Activated CD8-positive, alpha-beta memory T cell treated with anti-CD3 and anti-CD28 coated beads for 24 hours (primary cell): ENCODE results near the gene MAP3K20.
"Not testable (repeated sequence)": the region's sequence is repeated elsewhere in the genome, so short reads cannot be mapped to it uniquely, and the experiment has no call there.

Source experiments
- DNase-seq: peaks from one replicate; pipeline ENCODE4 v3.0.0-alpha.2; 2020

MAP3K20 gene

DNA sequence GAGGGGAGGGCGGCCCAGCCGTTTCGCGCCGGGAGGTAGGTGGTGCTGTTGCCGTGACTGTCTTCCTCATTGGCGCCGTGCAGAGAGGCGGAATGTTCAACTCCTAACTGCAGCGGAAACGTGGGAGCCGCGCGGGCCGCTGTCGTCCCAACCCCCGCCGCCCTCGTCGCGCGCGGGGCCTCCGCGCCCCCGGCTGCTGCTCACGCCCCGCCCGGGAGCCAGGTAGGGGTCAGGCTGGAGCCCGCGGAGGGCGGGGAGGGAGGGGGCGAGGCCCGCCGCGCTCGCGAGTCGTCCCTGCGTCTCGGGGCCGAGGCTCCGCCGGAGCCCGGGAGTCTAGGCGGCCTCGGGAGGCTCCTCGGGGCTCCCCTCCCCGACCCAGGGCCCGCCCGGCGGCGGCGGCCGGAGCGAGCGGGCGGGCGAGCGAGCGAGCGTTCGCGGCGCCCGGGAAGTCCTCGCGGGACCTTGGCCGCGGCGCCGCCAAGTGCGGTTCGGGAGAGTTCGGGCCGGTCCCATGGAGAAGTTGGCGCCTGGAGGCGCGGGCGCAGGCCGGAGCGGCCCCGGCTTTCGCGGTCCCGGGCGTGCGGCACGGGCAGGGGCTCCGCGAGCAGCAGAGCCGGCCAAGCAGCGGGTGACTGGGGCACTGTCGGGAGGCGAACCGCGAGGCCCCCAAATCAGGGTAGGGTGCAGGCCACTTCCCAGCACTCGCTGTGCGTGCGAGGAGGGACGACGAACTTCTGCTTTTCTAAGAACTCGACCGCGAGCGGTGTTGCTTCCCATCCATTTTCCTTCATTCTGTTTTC, at the start of gene MAP3K20:
Gene MAP3K20, plus strand, starts transcription at position 66 of the 800 bp plus-strand sequence. CDS start 15,186 bp downstream, outside the sequence.
- peak; percentile 77 for DNase-seq

DNA sequence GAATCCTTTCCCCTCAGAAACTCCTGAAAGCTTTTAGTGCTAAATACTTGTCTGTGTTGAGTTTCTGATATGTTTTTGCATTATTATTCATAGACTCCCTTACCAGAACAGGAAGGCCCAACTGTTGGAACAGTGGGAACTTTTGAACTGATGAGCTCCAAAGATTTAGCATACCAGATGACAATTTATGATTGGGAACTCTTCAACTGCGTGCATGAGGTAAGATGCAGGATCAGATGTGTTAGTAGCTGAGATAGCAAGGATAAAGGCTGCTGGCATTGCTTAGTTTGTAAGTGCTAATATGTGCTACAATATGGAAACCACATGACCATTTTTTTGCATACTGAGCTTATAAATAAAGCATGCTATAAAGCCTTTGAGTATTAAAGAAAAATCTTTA, 49.2 kb upstream of the MAP3K20 start:
- no peak for DNase-seq

DNA sequence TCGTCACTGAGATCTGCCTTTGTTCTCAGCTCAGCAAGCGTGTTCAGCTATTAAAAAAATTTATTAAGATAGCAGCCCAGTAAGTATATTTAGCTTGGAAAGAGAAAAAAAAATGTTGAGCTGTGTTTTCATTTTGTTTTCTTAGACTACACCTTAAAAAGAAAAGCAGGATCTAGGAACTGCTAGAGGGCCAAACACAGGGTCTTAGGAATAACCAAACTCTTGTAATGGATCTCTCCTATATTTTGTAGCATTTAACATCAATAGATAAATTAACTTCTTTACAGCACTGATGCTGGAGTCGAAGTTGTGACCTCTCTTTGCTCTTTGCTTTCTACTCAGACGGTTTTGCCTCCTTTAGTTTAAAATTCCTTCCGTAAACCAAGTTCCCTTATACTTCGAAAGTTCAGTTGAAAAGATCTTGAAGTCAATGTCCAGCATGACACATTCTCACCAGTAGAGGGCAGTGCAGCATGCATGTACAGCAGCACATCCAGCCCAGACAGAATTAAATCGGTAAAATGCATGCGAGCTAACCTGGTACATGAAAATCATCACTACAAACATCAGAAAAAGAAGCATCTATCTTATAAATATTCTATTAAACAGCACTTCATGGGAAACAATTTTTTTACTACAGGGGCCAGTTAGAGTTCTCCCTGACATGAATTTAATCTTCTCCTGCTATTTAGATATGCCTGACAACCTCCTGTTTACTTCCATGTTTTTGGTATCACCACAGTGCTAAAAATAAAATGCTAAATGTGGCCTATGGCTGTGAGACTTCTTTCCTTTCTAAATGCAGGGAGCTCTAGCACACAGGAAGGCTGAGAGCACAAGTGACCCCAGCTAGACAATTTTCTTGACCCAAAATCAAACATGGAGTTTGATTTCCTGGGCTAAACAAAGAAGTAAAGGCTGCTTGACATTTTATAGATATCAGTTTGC, 48.2 kb upstream of the MAP3K20 start:
- DNase-seq = peak; percentile 83

DNA sequence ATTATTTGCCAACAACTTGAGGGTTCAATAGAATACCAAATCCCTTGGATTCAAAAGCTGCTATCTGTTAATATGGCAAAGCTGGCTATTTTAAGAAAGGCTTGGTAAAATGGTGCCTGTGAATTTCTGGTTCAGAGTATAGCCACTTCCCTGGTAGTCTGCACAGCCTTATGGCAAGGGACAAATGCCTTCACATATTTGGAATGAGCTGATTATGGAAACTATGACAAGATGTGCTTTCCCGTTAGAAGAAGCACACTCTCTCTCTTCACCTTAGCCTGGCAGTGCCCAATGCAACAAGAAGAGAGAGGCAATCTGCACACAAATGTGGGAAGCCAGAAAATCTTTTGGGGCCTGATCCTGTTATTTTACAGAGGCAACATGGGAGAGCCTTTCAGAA, 47.5 kb upstream of the MAP3K20 start:
- DNase-seq = no peak

DNA sequence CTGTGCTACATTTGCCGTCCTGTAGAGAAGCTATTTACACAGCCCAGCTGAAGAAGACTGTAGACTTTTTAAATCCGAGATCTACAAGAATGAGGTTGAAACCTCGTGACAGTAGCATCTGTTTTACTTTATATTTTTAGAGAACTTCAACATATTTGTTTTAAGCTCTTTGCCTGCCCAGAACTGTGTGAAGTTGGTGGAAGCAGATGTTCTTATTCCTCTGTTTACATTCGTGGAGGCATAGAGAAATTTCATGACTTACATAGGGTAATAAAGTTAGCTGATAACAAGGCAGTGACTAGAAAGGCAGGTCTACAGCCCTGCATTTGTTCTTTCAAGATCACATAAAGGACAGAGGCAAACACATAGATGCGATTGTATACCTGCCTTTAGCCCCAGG, 47.0 kb upstream of the MAP3K20 start:
- no peak for DNase-seq

DNA sequence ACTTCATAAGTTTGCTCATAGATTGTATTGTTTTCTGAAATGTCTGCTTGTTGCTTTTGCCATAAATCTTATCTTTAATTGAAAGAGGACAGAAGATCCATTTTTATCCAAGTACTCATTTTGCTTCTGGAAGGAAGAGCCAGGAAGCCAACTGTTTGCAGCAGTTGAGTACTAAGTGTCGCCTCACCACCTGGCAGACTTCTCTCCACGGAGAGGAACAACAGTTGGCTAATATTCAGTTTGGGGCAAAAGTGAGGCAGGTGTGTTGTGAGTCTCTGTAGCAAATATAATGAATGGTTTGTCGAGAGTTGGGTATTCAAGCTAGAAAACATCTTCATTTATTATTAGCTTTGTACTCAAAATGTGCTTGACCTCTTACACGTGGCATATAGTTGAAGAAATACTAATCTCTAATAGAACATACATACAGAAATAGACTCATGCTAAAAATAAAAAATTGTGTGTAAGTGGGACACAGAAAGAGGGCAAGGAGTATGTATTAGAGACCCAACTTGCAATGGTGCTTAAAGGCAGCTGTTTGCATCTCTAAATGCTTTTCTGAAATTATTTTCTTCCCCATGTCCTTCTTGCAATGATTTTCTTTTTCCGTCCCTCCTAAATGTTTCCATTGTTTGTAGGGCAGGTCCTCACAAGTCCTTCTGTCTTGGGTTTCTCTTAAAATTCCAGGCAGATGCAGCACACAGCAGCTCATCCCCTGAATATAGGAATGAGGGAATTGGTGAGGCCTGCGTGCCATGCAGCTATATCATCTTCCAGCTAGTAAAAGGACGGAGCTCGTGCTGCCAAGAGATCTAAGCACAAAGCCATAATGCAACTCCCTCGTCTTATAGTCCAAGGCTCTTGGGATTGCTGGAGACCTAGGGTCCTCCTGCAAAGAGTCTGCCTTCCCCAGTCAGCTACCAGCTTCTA, 44.8 kb upstream of the MAP3K20 start:
- DNase-seq = no peak

DNA sequence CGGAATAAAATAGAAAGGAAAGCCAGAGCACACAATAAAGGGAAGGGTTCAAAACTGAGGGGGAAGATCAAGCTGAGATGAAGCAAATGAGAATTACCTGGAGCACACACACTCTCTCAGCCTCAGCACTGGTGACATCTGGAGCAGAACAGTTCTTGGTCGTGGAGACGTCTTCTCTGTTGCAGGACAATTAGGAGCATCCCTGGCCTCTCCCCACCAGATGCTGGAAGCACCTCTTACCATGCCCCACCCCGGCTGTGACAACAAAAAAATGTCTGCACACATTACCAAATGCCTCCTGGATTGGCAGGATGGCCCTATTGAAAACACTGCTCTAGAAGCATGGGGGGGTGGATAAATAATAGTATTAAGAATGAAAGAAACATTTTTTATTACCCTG, 43.6 kb upstream of the MAP3K20 start:
- no peak for DNase-seq

DNA sequence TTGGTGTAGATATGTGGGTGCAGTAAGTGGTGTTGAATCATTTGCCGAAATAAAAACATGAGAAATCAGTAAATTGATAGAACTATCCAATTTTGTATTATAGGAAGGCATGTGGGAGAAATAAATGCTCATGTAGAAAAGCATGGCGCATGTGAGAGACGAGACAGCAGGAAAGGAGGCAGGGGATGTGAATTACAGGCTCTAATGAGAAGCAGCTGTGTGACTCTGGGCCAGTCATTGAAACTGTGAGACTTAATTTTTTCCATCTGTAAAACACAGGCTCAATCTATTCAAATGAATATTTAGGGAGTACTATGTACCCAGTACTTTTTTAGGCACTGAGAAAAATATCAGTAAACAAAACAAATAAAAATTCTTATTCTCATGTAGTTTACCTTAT, 42.6 kb upstream of the MAP3K20 start:
- DNase-seq = no peak

DNA sequence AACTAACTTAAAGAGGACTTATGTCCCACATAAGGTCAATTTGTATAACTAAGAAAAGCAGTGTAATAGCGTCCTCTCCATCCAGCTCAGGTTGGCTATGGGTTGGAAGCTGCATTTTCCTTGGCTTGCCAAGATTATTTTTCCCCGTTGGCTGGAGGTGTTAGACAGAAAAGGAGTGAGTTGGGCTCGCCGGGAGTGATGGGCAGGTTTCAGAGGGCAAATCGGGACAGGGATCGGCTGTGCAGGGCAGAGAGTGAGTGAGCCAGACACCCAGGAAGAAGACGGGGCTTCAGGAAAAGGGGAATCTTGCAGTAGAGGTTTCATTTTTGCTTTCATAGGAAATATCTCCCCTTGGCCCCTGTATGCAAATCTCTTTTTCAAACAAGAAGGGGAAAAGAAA, 41.5 kb upstream of the MAP3K20 start:
- no peak for DNase-seq

DNA sequence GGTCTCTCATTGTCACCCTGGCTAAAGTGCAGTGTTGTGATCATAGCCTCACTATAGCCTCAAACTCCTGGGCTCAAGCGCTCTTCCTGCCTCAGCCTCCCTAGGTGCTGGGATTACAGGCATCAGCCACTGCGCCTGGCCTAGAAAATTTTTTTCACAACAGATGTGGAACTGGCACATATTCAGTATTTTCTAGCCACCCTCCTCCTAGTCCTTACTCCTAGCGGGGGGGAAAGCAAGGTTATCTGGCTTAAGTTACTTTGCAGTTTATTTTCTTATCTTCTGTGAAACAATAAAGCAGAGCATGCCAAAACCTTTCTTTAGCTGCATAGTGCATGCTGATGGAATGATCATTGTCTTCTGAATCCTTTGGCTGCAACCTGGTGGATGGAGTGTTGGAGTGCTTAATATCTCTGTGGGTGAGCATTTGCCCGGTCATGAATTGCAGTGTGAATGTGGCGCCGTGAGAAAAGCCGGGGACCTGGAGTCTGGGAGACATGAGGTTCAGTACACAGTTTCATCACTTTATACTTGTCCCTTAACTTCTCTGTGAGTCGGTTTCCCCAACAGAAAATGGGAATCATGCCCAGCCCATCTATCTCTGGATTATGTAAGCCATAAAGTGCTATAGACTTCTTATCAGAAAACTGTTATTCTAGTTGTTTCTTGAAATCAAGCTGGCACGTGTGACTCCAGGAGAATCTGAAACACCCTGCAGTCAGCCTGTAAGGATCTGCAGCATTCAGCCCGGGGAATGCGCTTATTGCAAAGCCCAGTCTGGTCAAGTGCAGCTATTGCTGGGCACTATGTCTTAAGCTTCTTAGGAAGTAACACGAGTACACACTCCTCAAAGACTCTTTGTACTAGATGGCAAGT, 38.2 kb upstream of the MAP3K20 start:
- no peak for DNase-seq

DNA sequence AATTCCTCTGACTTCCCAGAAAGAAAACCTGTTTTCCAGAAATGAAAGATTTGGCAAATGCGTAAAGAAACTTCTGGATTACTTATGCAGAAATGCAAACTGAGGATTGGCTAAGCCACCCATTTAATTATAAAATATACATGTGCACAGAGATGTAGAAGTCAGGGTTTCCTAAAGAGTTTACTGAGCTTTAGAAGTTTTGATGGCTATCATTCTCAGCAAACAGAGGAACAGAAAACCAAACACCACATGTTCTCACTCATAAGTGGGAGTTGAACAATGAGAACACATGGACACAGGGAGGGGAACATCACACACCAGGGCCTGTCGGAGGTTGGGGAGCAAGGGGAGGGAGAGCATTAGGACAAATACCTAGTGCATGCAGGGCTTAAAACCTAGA, 37.4 kb upstream of the MAP3K20 start:
- not testable (repeated sequence) for DNase-seq

DNA sequence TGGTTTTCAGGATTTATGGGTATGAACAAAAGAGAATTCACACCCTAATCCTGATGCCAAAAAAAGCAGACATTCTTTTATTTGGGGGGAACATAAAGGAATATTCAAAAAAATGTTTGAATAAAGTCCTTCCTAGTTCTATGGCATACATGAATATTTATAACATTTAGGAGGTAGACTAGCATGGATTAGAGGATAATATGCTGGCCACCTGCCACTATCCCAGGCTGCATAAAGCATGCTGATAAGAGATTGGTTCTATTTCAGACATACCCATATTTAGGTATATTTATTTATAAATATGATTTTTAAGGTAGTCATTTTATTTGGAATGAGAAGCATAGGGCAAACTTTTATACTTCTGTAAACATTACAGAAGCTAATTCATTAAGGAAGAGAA, 34.9 kb upstream of the MAP3K20 start:
- DNase-seq = no peak

DNA sequence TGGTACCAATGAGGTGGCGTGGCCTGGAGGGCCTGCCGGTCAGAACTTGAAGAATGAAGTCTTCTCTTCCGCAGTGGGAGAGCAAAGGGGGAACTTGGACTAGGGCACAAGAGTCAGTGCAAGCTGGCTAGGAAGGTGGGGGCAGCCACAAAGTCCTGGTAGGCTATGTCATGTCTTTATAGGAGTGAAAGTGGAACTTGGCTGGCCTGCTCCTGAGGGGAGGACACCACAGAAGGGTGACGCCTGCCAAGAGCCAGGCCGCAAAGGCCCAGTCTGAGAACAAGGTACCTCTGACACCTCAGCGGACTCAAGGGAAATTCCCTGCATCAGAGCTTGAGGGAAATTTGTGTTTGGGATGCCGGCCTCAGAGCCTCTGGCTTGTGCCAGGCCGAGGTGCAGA, 32.2 kb upstream of the MAP3K20 start:
- no peak for DNase-seq

DNA sequence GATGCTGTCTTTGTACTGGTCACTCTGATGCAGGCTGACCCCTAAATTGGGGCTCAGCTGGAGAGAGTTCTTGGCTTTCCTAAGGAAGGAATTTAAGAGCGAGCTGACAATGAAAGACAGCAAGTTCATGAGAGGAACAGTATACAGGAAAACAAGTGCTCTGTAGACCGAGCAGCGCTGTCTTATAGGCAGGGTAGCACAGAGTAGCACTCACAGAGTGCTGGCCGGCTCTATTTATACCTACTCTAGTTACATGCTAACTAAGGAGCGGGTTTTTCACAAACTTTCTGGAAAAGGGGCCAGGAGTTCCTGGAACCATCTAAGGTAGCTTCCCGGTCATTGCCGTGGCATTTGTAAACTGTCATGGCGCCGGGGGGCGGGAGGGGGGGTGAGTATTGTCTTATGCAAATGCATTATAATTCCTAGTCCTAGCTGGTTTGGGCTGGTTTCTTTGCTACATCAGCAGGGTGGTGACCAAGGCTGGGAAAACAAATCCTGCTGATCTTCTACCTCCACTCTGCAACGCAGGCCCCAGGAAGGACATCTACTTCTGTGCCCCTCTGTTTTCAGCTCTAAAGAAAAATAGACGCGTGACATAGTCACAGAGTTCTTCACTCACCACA, 31.6 kb upstream of the MAP3K20 start:
- DNase-seq = no peak

DNA sequence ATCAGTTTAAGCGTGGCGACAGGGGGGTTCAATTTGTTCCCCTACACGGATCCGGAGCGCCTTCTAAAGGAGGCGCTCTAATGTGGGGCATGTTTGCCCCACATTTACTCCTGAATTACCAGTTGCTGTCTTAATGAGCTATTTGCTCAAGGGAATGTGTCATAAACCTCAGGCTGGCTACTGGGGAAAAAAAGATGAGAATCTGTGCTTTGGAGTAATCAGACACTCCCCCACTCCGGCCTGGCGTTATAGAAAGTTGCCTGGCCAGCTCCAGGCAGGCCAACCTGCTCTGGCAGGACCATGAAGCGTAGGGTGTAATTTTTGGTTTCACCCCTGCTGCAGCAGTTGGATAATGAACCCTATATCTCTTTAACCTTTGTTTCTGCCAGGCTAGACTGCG, 31.0 kb upstream of the MAP3K20 start:
- no peak for DNase-seq

DNA sequence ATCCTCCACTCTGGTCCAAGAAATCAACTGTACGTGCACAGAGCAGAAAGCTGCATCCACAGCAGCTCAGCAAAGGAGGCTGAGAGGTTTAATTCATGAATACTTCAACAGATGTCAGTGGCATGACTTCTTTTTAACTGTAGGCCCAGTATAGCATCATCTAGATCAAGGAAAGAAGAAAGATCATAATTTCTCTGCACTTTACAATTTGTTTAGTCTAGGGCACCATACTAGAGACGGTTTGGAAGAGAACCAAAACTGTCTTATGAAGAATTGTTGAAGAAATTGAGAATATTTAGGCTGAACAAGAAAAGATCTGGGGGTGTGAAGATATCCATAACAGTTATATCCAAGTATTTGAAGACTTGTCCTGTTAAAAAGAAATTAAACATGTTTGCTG, 30.5 kb upstream of the MAP3K20 start:
- DNase-seq = no peak

DNA sequence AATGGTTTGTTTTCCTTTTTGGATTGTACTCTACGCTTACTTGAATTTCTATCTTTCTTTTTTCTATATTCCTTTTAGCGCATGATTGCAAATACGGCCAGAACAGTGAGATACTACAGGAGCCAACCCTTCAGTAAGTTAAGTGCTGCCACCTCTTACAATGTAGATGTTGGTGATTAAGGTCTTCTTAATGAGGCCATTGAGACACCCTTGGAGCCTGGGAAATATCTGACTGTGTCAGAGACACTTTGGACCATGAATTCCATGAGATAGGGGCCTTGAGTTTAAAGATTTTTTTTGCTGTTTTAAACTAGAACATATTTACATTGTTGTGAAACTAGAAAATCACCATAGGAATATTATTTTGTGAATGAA, 27.1 kb upstream of the MAP3K20 start:
- DNase-seq = no peak

DNA sequence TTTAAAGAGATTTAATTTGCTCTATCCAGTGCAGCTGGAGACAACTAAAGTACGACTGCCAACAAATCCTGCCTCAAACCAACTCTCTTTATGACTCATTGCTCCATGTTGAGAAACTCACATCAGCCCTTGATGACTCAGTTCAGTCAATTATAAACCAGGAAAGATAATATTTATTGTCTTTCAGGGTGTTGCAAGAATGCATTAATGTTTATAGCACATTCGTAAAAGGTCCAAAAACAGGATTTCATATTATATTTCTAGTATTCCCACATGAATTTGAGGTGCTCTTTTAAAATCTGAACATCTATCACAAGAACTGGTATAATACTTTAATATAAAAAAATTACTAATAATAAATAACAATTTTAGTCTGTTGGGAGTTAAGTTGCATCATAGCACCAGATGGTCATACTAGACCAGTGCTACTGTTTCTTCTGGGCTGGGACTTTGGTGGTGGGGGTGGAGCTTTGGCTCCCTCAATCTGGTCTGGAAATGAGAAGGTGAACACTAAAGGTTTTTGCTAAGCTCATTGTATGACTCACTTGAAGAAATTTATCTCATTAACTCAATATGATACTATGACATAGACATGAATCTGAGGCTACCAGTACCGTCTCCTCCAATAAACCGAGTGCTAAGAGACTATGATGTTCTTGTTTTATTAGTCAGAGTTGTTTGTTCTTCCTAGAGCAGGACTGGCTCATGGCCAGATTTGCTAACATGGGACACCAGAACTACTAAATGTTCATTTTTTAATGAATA, 26.6 kb upstream of the MAP3K20 start:
- DNase-seq = no peak

DNA sequence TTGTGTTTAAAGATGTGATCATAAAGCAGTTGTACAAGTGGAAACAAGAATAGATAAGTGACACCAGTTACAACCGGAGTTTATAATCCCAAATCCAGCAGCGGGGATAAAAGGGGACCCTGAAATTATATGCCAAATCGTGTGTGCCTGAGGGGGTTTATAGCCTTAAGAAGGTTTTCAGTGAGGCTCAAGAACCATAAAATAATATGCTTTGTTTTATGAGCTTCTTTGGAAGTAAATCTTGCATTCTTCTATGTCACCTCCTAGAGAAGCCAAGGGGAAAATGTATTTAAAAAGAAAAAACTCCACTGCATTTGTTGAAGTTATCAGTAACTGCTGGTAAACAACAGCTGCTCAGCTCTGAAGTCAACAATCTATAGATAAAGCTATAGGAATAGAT, 25.8 kb upstream of the MAP3K20 start:
- no peak for DNase-seq

DNA sequence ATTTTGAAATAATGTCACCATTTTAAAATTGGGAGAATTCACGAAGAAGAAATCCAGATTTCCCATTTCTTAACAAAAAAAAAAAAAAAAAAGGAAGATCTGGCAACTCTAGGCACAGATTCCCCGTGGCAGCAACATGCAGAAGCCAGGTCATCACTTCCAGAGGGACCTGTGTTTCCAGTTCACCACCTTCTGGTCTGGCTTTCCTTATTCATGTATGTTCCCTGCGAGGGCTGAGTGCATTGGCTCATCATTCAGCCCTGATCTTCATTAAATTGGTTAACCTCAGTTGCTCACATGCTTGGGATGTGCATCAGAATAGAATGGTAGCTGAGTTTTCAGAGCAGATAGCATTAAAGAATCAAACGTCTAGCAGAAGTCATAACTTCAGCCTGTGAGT, 25.0 kb upstream of the MAP3K20 start:
- DNase-seq = no peak
